ENCODE data around the gene CCL3. TPM values are rescaled to one million over a fixed set of nuclear protein-coding genes. Genes with fewer than 3 reads are reported as not detected.
"Not testable (repeated sequence)": the region's sequence is repeated elsewhere in the genome, so short reads cannot be mapped to it uniquely, and the experiment has no call there.

CCL3 gene
- total RNA-seq, 1 experiment from 2014 or later, result 0.98 TPM

GRCh38 chr17:36111068-36111490 is 21.1 kb upstream of the CCL3 start:
- DNase-seq (ENCODE audit: low read depth, low spot score) (no peak), ATAC-seq (no peak)
- intact Hi-C loops (cut with micrococcal nuclease), result no loop called here
- CTCF ChIA-PET, result interaction anchor here (1.2 to 3.2 kb wide), 3 partner anchors 38 to 76 kb away, joined by 5 to 13 read pairs (median 5); no protein-coding TSS in a partner anchor
- Histone ChIP-seq H3K4me3 (replicated peaks in 1 of 2; ENCODE audit: low read depth in 1 of 2, low read length in 2 of 2) (no peak overlapping the region), H3K4me2 (ENCODE audit: low read length) (no peak overlapping the region), H3K79me2 (ENCODE audit: insufficient read depth, low read length) (no peaks in the 10 kb centered on the region), H3K9me3 (ENCODE audit: control insufficient read depth in 1 of 2, insufficient read depth in 1 of 2, low read depth in 1 of 2, low read length in 2 of 2) (peaks cover 0 to 6% of the 10 kb centered on the region in 2 experiments; a peak in 1 of 4 replicates), H3K4me1 (ENCODE audit: control insufficient read depth in 1 of 2, insufficient read depth in 2 of 2, low read length in 2 of 2) (no peaks in the 10 kb centered on the region), H3K27me3 (ENCODE audit: insufficient read depth, low read length) (no peaks in the 10 kb centered on the region), H2AFZ (ENCODE audit: low read depth, low read length, poor library complexity, severe bottlenecking) (no peak overlapping the region), H3K9me2 (ENCODE audit: insufficient read depth) (no peaks in the 10 kb centered on the region), H3K9ac (ENCODE audit: low read length) (no peak overlapping the region), H4K20me1 (ENCODE audit: insufficient read depth) (no peaks in the 10 kb centered on the region), H3K27ac (ENCODE audit: low read depth, low read length) (no peak overlapping the region), H3K36me3 (ENCODE audit: control insufficient read depth in 1 of 2, insufficient read depth in 2 of 2, low read length in 2 of 2) (no peaks in the 10 kb centered on the region)
- POLR2A ChIA-PET, result interaction anchor here (1.7 kb wide), 1 partner anchor 75 kb away, joined by 6 read pairs; no protein-coding TSS in a partner anchor
- TF ChIP-seq TCF7L2 (IDR thresholded peaks at IDR 0.05; ENCODE audit: borderline replicate concordance, extremely low read depth, insufficient read depth, insufficient read length), result no peak
- no peak for TF ChIP-seq EZH2phosphoT487 (IDR thresholded peaks at IDR 0.05; ENCODE audit: borderline replicate concordance)
- TF ChIP-seq SRF (IDR thresholded peaks at IDR 0.05; ENCODE audit: low read depth), result no peak
- TF ChIP-seq SP1 (IDR thresholded peaks at IDR 0.05; ENCODE audit: low read depth), result no peak
- TF ChIP-seq ZNF274 (IDR thresholded peaks at IDR 0.05; ENCODE audit: low read depth, low read length), result no peak
- TF ChIP-seq, protein P1, sequence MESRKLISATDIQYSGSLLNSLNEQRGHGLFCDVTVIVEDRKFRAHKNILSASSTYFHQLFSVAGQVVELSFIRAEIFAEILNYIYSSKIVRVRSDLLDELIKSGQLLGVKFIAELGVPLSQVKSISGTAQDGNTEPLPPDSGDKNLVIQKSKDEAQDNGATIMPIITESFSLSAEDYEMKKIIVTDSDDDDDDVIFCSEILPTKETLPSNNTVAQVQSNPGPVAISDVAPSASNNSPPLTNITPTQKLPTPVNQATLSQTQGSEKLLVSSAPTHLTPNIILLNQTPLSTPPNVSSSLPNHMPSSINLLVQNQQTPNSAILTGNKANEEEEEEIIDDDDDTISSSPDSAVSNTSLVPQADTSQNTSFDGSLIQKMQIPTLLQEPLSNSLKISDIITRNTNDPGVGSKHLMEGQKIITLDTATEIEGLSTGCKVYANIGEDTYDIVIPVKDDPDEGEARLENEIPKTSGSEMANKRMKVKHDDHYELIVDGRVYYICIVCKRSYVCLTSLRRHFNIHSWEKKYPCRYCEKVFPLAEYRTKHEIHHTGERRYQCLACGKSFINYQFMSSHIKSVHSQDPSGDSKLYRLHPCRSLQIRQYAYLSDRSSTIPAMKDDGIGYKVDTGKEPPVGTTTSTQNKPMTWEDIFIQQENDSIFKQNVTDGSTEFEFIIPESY (IDR thresholded peaks at IDR 0.05; ENCODE audit: extremely low read depth, insufficient replicate concordance, low read length), result no peak
- TF ChIP-seq CEBPB (IDR thresholded peaks at IDR 0.05; ENCODE audit: low read depth), result no peak
- TF ChIP-seq JUND (IDR thresholded peaks at IDR 0.05), result no peak
- TF ChIP-seq EGR1 (IDR thresholded peaks at IDR 0.05; ENCODE audit: low read depth), result no peak
- TF ChIP-seq RAD21 (IDR thresholded peaks at IDR 0.05; ENCODE audit: low read depth), result no peak
- no peak for TF ChIP-seq FOSL1 (IDR thresholded peaks at IDR 0.05; ENCODE audit: low read depth)
- no peak for TF ChIP-seq POLR2A (IDR thresholded peaks at IDR 0.05; ENCODE audit: borderline replicate concordance, extremely low read depth, insufficient read depth, insufficient read length)
- no peak for TF ChIP-seq ELF1 (IDR thresholded peaks at IDR 0.05; ENCODE audit: borderline replicate concordance, low read depth)
- no peak for TF ChIP-seq YY1 (IDR thresholded peaks at IDR 0.05; ENCODE audit: extremely low read depth, insufficient replicate concordance, low read depth, low read length)
- TF ChIP-seq ATF3 (IDR thresholded peaks at IDR 0.05), result no peak
- TF ChIP-seq, protein P2, sequence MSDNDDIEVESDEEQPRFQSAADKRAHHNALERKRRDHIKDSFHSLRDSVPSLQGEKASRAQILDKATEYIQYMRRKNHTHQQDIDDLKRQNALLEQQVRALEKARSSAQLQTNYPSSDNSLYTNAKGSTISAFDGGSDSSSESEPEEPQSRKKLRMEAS (IDR thresholded peaks at IDR 0.05), result no peak
- no TSS peak for BruUV-seq (replicated peaks)
- RAD21 ChIA-PET (ENCODE audit: low non-redundant PET in 1 of 2, low total read pairs in 2 of 2, uncharacterized antibody in 2 of 2, unreplicated experiment in 2 of 2), result no interaction called here

DNA sequence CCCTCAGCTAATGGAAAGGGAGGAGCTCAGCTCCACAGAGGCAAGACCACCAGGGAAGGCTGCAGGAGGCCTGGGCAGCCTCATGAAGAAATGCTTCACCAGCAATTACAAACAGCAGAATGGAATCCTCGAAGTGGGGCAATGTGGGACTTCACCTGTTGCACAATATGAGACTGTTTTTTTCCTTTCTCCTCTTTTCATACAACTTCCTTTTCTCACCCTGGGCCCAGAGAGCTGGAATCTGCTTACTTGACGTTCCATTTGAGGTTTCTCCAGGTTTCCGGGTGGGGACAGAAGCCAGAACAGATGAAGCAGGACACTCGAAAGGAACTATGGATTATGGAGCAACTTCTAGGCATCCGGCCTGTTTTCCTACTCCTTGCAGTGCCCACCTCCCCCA is 18.3 kb upstream of the CCL3 start:
- H3K4me1 ChIP-seq (ENCODE audit: control insufficient read depth in 1 of 2, insufficient read depth in 2 of 2, low read length in 2 of 2); H3K4me3 ChIP-seq (replicated peaks in 1 of 2; ENCODE audit: low read depth in 1 of 2, low read length in 2 of 2); DNase-seq (ENCODE audit: low read depth, low spot score); H3K27me3 ChIP-seq (ENCODE audit: insufficient read depth, low read length); CTCF ChIA-PET; BruUV-seq (replicated peaks); H3K36me3 ChIP-seq (ENCODE audit: control insufficient read depth in 1 of 2, insufficient read depth in 2 of 2, low read length in 2 of 2); intact Hi-C loops (cut with micrococcal nuclease); H3K27ac ChIP-seq (ENCODE audit: low read depth, low read length); RAD21 ChIA-PET (ENCODE audit: low non-redundant PET in 1 of 2, low total read pairs in 2 of 2, uncharacterized antibody in 2 of 2, unreplicated experiment in 2 of 2); H3K9ac ChIP-seq (ENCODE audit: low read length); H2AFZ ChIP-seq (ENCODE audit: low read depth, low read length, poor library complexity, severe bottlenecking); H3K9me3 ChIP-seq (ENCODE audit: control insufficient read depth in 1 of 2, insufficient read depth in 1 of 2, low read depth in 1 of 2, low read length in 2 of 2); H3K9me2 ChIP-seq (ENCODE audit: insufficient read depth); ATAC-seq; H4K20me1 ChIP-seq (ENCODE audit: insufficient read depth); H3K79me2 ChIP-seq (ENCODE audit: insufficient read depth, low read length); POLR2A ChIA-PET; H3K4me2 ChIP-seq (ENCODE audit: low read length): not testable (repeated sequence)
